Measurements from ENCODE around the gene DNAJC5.

DNAJC5 gene

GRCh38 chr20:63980806-63981728, 86.1 kb downstream of the DNAJC5 start, which contains the start of gene PRPF6:
Gene PRPF6, plus strand, starts transcription at chr20:63981132. Its CDS starts 114 bp downstream, at chr20:63981246.
- peak; percentile 96 for DNase-seq (ENCODE audit: low read depth)

DNA sequence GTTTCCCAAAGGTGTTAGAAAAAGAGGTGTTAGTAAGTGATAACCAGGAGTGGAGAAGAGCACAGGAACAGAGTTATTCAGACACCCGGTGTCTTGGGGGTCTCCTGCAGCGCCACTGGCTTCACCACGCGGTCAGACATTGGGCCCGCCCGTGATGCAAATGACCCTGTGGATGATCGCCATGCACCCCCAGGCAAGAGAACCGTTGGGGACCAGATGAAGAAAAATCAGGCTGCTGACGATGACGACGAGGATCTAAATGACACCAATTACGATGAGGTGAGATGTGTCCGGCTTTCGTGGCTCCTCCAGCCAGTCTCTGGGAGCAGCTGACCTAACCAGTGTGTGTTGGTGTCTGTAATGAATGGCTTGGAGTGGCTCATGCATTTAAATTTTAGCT, 88.0 kb downstream of the DNAJC5 start:
- DNase-seq (ENCODE audit: low read depth): no peak
